ENCODE measurements around the gene KDM6A. TPM values are rescaled to one million over a fixed set of nuclear protein-coding genes. Genes with fewer than 3 reads are reported as not detected.

Gene KDM6A
- total RNA-seq, 1 donor from 2014 or later, result 30.3 TPM

DNA sequence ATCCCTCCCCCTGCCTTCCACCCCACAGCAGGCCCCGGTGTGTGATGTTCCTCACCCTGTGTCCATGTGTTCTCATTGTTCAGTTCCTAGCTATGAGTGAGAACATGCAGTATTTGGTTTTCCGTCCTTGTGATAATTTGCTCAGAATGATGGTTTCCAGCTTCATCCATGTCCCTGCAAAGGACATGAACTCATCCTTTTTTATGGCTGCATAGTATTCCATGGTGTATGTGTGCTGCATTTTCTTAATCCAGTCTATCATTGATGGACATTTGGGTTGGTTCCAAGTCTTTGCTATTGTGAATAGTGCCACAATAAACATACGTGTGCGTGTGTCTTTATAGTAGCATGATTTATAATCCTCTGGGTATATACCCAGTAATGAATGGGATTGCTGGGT lies 200.0 kb downstream of the KDM6A start:
- intact Hi-C loops (cut with micrococcal nuclease), result loop anchor here (5.0 to 10.0 kb wide), 3 partner anchors 112 to 1844 kb away; no protein-coding TSS in a partner anchor

DNA sequence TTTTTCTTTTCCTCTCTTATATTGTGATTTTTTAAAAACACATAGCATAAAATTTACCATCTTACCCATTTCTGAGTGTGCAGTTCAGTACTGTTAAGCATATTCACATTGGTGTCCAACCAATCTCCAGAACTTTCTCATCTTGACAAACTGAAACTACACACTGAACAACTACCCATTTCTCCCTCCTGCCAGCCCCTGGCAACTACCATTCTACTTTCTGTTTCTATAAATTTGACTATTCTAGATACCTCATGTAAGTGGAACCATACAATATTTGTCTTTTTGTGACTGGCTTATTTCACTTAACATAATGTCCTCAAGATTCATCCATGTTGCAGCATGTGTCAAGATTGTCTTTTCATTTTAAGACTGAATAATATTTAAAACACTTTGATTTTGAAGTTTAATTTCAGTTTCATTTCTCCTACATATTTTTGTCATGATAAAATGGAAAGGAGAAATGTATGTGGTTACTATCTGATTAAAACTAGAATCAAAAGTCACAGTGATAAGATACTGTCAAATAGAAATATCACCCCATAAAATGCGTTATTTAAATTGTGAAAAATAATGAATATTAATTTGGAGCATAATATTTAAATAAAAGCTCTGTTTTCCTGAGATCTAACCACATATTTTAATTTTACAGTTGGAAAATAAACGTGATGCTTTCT lies 204.9 kb downstream of the KDM6A start:
- intact Hi-C loops (cut with micrococcal nuclease), result loop anchor here (1.0 to 10.0 kb wide), 4 partner anchors 10 to 694 kb away; no protein-coding TSS in a partner anchor

DNA sequence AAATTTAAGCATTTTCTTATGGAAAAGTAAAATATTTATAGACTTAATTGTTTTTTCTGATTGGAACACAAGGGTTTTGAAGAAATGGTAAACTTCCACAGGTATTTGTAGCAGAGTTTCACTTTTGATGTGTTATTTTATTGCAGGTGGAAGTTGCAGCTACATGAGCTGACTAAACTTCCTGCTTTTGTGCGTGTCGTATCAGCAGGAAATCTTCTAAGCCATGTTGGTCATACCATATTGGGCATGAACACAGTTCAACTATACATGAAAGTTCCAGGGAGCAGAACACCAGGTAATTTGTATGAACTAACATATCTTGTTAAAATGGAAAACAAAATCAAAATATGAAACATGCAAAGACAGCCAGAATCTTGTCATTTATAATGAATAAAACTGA lies 210.3 kb downstream of the KDM6A start:
- intact Hi-C loops (cut with micrococcal nuclease), result loop anchor here (5.0 kb wide), 1 partner anchor 724 kb away; no protein-coding TSS in a partner anchor

DNA sequence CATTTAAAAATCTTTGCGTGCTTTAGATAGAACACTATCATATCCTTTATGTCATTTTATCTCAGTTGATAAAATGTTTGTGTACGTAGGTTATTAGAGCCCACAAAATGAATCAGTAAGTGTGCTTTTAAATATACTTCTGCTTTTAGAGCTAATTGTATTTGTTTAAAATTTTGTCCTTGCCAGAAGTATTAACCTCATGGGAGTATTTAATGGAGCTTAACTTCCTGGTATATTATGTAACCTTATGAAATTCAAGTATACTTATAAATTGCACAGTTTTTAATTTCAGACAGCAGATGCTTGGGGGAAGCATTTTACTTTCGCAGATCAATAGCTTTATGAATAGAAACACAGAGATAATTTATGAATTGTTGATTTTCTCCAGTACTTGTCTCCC lies 237.5 kb downstream of the KDM6A start:
- intact Hi-C loops (cut with micrococcal nuclease), result no loop called here

DNA sequence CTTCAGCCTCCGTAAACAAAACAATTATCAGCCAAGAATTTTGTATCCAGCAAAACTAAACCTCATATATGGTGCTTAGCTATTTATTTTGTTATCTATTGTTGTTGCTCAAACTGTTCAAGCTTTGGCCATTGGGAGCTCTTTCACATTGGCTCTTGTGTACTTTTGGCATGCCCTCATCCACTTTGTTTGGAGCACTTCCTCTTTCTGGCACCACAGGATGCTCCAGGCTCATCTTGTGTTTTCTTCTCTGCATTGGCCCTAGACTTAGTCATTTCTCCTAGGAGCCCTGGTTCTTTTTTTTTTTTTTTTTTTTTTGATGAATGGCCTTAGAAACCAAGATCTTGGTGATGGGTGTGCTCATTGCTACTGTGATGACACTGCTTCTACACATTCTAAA lies 253.2 kb downstream of the KDM6A start:
- intact Hi-C loops (cut with micrococcal nuclease), result no loop called here

DNA sequence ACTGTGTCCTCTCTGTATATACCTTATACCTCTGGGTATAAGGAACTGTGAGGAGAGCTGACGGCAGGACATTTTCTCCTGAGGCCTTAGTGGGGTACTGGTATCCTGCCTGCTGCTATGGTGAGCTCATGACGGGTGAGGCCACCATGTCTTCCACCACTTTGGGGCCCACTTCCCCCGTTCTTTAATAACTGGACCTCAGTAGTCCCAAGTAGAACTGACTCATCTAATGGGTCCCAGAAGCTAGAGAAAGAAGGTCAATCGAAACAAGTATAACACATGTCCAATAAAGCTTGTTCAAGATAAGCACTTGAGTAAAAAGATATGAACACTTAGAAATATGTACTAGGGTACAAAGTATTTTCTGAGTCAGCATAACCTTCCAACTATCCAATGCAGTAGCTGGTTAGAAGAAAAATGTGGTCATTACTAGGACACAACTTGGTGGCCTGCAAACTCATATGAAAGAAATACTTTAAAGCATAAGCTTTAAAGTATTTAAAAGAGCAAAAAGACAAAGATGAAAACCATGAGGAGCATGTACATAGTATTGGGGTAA lies 256.0 kb downstream of the KDM6A start:
- intact Hi-C loops (cut with micrococcal nuclease), result no loop called here

DNA sequence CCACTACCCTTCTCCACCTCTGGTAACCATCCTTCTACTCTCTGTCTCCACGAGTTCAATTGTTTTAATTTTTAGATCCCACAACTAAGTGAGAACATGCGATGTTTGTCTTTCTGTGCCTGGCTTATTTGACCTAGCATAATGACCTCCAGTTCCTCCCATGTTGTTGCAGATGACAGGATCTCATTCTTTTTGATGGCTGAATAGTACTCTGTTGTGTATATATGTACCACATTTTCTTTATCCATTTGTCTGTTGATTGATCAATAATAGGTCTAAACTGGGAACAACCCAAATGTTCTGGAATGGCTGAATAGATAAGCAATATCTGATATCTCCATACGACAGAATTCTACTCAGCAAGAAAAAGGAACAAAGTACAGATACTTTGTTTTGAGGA lies 260.5 kb downstream of the KDM6A start:
- intact Hi-C loops (cut with micrococcal nuclease), result loop anchor here (5.0 kb wide), 1 partner anchor 591 kb away; the partner anchor contains the start of gene FUNDC1

DNA sequence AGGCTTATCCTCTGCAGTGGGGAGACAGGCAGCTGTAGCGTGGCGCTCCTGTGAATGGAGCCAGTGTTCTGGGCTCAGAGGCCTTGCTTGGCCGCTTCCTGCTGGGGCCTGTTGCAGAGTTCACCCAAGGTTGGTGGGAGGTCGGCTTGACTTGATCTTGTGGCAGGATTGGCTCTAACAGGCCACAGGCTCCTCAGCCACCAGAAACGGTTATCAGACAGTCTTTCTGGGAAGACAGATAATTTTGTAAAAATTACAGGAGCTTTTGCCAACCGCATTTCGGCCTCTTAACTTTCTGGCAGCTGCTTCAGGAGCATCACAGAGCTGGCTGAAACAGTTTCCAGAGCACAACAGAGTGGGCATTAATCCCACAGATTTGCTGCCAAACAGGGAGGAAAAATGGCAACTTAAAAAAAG lies 261.3 kb downstream of the KDM6A start:
- intact Hi-C loops (cut with micrococcal nuclease), result loop anchor here (5.0 kb wide), 1 partner anchor 592 kb away; the partner anchor contains the start of gene FUNDC1

DNA sequence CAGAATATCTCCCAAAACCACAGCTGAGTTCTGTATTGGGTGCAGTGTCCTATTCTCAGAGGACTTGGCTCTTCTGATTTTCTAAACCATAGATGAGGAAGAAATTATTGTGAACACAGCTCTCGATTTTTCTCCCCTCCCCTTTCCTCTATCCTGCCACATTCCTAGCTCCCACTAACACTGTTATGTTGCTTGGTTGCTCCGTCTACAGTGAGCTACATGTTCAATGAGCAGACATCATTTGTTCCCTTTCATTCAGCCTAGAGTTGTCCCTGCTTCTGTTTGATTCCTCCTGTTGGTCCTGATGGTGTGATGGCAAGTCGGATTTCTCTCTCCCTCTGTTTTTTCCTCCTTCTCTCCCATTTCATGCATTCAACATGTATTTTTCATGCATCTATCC lies 261.8 kb downstream of the KDM6A start:
- intact Hi-C loops (cut with micrococcal nuclease), result loop anchor here (5.0 kb wide), 3 partner anchors 203 to 592 kb away; partner anchors contain the start of genes FUNDC1 and KDM6A

DNA sequence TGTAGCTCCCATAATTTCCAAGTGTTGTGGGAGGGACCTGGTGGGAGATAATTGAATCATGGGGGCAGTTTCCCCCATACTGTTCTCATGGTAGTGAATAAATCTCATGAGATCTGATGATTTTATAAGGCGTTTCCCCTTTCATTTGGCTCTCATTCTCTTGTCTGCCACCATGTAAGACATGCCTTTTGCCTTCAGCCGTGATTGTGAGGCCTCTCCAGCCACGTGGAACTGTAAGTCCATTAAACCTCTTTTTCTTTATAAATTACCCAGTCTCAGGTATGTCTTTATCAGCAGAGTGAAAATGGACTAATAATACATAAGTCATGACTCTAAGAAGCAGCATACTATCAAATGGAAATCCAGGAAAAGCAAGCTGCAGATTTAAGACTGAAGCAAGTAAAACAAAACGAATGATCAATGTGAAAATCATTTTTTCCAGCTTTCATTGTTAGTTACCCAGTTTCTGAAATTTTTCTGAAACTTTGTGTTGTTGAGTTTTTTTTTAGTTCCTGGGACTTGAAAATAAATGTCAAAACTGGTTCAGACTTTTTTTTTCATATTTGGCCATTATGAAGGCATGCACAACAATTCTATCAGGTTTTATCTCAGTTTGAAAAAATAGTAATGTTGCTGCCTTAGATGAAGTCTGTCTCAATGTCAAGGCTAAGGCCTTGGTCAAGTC lies 262.5 kb downstream of the KDM6A start:
- intact Hi-C loops (cut with micrococcal nuclease), result loop anchor here (2.0 to 5.0 kb wide), 3 partner anchors 67 to 263 kb away; partner anchors contain the start of gene KDM6A

DNA sequence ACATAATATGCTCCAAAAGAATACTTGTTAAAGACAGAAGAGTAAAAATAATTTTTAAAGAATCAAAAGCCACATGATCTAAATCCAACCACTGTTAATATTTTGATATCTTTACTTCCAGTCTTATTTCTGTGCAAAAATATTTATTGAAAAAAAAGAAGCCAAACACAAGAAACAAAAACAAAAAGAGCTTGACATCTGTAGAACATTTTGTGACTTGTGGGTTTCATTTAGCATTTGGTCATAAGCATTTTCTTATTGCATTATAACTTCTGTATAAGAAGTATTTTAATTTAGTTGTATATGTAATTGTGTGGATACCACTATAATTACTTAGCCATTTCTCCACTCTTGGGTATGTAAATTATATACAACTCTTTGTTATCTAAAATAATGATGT lies 264.5 kb downstream of the KDM6A start:
- intact Hi-C loops (cut with micrococcal nuclease), result loop anchor here (2.0 to 5.0 kb wide), 3 partner anchors 69 to 265 kb away; partner anchors contain the start of gene KDM6A

DNA sequence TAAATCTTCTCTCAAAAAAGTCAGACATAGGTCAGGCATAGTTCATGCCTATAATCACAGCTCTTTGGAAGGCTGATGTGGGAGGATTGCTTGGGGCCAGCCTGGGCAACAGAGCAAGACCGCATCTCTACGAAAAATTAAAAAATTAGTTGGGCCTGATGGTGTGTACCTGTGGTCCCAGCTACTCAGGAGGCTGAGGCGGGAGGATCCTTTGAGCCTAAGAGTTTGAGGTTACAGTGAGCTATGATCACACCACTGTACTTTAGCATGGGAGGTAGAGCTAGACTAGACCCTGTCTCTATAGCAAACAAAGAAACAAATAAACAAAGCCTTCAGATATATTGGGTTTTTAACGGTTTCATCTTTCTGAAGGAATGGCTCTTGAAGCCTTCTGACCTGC lies 265.5 kb downstream of the KDM6A start:
- intact Hi-C loops (cut with micrococcal nuclease), result loop anchor here (1.0 to 5.0 kb wide), 4 partner anchors 48 to 620 kb away; partner anchors contain the start of gene KDM6A

DNA sequence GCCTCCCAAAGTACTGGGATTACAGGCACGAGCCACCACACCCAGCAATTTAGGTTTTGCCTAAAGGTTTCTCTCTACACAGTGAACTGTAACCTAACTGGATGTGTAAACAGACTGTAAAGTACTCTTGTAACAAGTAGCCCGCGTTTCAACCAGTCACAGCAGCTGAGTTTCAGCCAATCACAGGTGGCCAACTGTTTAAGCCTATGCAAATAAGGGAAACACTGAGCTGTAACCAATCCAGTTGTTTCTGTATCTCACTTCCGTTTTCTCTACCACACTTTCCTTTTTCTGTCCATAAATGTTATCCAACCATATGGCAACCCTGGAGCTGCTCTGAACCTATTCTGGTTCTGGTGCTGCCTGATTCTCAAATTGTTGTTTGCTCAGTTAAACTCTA lies 267.8 kb downstream of the KDM6A start:
- intact Hi-C loops (cut with micrococcal nuclease), result no loop called here

DNA sequence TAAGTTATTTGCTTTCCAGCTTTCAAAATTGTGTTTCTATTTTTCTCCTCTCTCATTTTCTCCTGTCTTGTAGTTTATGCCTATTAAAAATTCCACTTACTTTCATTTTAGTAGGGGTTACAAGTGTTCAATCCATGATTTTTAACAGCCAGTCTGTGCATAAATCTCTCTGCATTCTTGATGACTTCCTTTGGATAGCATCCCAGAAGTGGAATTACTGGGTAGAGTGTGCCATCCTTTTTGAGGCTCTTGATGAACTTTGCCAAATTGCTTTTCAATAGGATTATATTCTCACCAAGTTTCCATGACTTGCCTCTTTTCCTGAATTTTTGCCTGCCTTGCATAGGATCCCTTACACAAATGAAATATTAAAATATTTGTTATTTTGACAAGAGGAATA lies 269.2 kb downstream of the KDM6A start:
- intact Hi-C loops (cut with micrococcal nuclease), result no loop called here

DNA sequence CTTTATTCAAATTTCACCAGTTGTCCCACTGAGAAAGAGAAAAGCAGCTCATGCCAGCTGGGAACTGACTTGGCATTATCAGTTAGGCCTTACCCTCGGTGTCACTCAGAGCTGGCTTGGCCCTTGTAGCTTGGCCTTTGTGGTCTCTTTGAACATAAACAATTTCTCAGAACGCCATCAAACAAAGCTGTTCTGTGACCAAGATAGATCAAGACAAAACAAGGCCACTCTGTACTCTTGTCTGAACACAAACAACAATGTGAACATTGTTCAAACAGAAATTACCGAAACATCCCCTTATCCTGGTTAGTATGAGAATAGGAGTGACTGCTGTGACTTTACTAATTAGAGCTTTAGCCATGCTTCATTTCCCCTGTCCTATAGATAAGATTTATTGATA lies 270.5 kb downstream of the KDM6A start:
- intact Hi-C loops (cut with micrococcal nuclease), result no loop called here

DNA sequence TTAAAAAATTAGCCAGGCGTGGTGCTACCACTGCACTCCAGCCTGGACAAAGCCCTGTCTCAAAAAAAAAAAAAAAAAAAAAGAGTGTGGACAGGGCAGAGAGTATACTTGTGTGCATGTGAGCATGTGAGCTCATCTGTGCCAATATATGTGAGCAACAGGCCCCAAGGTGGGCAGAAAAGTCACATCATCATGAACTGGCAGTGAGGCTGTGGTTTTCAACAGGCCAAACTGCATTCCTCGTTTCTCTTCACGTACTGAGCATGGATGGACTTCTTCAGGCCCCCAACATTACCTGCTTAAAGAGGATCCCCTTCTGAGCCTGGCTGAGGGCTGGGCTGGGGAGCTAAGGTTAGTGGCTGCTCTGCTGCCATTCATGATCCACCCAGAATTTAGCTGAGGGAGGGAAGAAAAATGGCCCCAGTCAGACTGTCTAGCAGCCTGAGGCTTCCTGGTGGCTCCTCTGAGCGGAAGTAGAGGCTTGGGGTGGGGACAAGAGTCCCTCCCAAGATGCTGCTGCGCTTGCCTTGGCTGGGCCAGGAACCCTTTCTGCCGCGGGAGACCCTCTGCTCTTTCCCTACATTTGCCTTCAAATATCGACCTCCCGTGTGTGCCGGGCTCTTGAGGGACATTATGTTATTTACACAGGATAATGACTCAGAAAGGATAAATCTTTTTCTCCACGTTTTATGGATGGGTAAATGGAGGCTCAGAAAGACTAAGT lies 272.7 kb downstream of the KDM6A start:
- intact Hi-C loops (cut with micrococcal nuclease), result no loop called here

DNA sequence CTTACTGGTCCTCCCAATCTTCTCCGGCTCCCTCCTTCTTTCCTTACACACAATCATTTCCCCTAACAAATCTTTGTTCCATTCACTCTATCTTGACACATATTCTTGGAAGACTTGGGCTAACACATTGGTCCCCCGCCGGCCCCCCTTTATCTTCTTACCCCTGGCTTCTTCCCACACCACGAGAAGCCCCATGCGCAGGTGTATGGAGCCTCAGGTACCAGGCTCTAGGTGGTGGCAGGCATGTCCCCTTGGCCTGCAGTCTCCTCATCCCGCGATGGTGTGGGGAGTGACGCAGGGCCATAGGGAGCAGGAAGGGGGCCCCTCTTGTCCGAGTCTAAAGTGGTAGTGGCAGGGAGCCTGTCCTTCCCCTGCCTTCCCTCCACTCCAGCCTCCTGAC lies 277.8 kb downstream of the KDM6A start:
- intact Hi-C loops (cut with micrococcal nuclease), result no loop called here

DNA sequence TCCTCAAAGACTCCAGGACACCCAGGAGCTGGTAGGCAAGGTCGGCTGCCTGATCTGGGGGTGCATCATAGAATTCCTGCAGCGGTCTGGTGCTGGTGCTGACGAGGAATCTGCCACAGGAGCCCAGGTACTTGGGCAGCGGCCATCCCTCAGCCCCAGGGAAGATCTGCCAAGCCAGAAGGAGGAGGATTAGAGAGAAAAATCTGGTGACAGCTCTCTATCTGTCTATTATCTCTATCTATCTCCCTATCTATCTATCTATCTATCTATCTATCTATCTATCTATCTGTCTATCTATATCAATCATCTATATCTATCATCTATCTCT lies 281.0 kb downstream of the KDM6A start:
- intact Hi-C loops (cut with micrococcal nuclease), result no loop called here

DNA sequence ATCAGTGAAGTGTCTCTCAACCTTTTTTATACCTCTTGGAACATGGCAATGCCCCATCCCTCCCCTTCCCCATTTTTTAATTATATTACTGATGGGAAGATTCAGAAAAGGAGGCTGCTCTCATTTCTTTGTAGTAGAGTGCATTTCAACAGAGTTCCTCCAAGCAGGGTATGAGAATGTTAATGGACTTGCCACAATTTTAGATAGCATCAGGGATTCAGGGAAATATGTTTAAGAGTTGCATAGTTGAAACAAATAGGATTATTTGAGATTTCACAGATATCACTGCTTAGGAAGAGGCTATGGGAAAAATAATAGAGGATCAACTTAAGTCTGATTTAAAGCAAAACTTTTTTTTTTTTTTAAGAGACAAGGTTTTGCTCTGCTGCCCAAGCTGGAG lies 281.5 kb downstream of the KDM6A start:
- intact Hi-C loops (cut with micrococcal nuclease), result no loop called here

DNA sequence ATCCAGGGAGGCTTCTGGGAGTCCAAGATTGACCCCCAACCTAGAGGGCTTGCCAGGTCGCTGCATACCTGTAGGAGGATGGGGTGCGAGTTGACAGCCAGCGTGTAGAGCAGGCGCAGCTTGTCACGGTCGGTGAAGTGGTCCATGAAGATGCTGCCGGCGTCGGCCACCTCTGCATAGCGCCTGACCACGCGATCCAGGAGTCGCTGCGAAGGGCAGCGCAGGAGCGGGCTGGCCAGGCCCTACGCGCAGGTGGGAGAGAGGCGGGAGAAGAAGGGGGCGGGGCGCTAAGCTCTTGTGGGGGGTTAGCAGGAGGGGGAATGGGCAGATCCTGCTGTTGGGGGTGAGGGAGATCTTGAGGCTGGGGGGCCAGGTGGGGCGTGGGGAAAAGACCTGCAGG lies 284.7 kb downstream of the KDM6A start:
- intact Hi-C loops (cut with micrococcal nuclease), result no loop called here
